Osteoblast (primary cell): ENCODE results near the gene KIAA0408. TPM values are rescaled to one million over a fixed set of nuclear protein-coding genes. Genes with fewer than 3 reads are reported as not detected.

Source experiments
- DNase-seq: peaks from one replicate; pipeline ENCODE4 v3.0.0; 2011; ENCODE audit warnings: low spot score, mixed read lengths; ENCODE audit not compliant: insufficient read length; ENCODE audit errors: missing footprints
- H2AFZ ChIP-seq: 2 replicates; pipeline ENCODE4 v1.6.0; 2011; ENCODE audit warnings: mild to moderate bottlenecking, low read length
- H3K27ac ChIP-seq: 2 replicates; pipeline ENCODE4 v1.5.1; 2011; ENCODE audit warnings: mild to moderate bottlenecking, low read depth, low read length, moderate library complexity
- H3K27me3 ChIP-seq: 2 replicates; pipeline ENCODE4 v1.6.0; 2012; ENCODE audit warnings: mild to moderate bottlenecking, control low read depth, inconsistent platforms, low read length, moderate library complexity; ENCODE audit not compliant: insufficient read depth
- H3K36me3 ChIP-seq: 2 replicates; pipeline ENCODE4 v1.5.1; 2011; ENCODE audit warnings: mild to moderate bottlenecking, low read length, control low read depth, moderate library complexity; ENCODE audit not compliant: insufficient read depth
- H3K4me1 ChIP-seq: 2 replicates; pipeline ENCODE4 v1.5.1; 2011; ENCODE audit warnings: mild to moderate bottlenecking, low read length, control low read depth, moderate library complexity; ENCODE audit not compliant: insufficient read depth
- H3K4me2 ChIP-seq: 2 replicates; pipeline ENCODE4 v1.6.0; 2011; ENCODE audit warnings: mild to moderate bottlenecking, low read length; ENCODE audit not compliant: insufficient read depth
- H3K4me3 ChIP-seq: fragments of 200-600 bp; sonication (generic); 3 replicates; pipeline ENCODE4 v1.5.1; 2012; ENCODE audit warnings: mild to moderate bottlenecking, low read length, inconsistent platforms; ENCODE audit not compliant: insufficient read depth
- H3K79me2 ChIP-seq: 2 replicates; pipeline ENCODE4 v1.6.0; 2012; ENCODE audit warnings: mild to moderate bottlenecking, low read length, control low read depth, inconsistent platforms; ENCODE audit not compliant: insufficient read depth
- H3K9me3 ChIP-seq: 2 replicates; pipeline ENCODE4 v1.5.1; 2011; ENCODE audit warnings: low read depth, low read length, control low read depth
- H4K20me1 ChIP-seq: 2 replicates; pipeline ENCODE4 v1.6.0; 2012; ENCODE audit warnings: mild to moderate bottlenecking, low read length, control low read depth; ENCODE audit not compliant: insufficient read depth
- total RNA-seq: library from RNA; depleted of rRNA; stranded (reverse); fragments of >200 nt; gene quantifications from 2 replicates; pipeline ENCODE4 v1.2.3, GENCODE V29; 2012
- TF ChIP-seq, protein P1 (sequence below): IDR thresholded peaks from 2 replicates; pipeline ENCODE4 v1.5.1; 2011; ENCODE audit warnings: mild to moderate bottlenecking, low read depth, low read length, moderate library complexity; ENCODE audit errors: extremely low read depth

The KIAA0408 gene
- total RNA-seq, 1 donor, result 2.5 TPM

DNA sequence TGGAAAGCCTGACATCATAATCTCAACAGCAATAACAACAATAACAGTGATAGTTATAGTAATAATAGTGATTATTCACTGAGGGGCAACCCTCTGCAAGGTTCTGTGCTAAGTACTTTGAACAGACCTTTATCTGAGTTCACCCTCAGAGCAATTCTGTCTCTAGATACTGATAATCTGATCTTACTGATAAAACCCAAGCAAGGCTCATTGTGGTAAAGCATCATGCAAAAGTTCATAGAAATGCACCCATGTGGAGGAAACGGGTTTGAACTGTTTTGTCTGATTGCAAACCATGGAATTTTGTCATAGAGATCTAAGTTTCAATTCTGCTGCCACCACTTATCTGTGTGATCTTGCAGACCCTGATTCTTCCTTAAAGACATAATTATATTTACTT, 1.3 kb upstream of the KIAA0408 start:
- TF ChIP-seq, protein P1, sequence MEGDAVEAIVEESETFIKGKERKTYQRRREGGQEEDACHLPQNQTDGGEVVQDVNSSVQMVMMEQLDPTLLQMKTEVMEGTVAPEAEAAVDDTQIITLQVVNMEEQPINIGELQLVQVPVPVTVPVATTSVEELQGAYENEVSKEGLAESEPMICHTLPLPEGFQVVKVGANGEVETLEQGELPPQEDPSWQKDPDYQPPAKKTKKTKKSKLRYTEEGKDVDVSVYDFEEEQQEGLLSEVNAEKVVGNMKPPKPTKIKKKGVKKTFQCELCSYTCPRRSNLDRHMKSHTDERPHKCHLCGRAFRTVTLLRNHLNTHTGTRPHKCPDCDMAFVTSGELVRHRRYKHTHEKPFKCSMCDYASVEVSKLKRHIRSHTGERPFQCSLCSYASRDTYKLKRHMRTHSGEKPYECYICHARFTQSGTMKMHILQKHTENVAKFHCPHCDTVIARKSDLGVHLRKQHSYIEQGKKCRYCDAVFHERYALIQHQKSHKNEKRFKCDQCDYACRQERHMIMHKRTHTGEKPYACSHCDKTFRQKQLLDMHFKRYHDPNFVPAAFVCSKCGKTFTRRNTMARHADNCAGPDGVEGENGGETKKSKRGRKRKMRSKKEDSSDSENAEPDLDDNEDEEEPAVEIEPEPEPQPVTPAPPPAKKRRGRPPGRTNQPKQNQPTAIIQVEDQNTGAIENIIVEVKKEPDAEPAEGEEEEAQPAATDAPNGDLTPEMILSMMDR, result no peak
- Histone ChIP-seq H3K4me2 (no peak overlapping the region), H3K27me3 (no peaks in the 10 kb centered on the region), H3K27ac (no peak overlapping the region), H3K9me3 (no peaks in the 10 kb centered on the region), H3K36me3 (no peaks in the 10 kb centered on the region), H2AFZ (no peak overlapping the region), H3K79me2 (no peaks in the 10 kb centered on the region), H3K4me3 (no peak overlapping the region), H4K20me1 (no peaks in the 10 kb centered on the region), H3K4me1 (peaks cover 49% of the 10 kb centered on the region)
- DNase-seq, result no peak

DNA sequence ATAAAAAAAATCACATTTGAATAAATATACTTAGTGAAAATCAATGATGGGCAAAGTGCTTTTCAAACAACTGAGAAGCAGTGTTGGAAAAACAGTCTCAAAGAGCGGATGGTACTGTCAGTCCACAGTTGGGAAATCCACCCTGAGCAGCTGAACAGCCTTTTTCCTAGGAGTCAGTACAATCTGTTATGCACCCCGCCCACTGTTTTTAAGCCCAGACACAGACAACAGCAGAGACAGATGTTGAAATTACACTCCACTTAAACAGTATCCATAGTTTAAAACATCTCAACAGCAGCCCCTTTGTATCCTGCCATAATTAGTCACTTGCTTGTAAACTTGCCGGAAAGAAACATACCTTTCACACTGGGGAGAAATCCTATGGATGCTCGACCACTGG, 372 bp downstream of the KIAA0408 start:
- DNase-seq, result peak; percentile 63

DNA sequence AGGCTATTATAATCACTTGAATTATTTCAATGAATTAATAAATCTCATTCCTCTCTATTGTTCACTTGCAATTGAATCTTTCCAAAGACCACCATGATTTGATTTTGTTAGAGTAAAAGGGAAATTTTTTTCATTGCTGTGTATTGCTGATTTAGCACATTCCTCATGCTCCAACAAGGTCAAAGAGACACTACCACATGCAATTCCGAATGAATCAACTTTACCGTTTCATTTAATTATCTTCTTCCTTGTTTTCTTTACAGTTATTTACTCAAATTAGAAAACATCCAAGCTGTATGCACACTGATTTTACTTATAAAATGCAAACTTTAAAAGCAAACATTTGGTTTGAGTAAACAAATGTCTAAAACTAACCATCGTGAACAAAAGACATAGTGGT, 967 bp downstream of the KIAA0408 start:
- Histone ChIP-seq H3K36me3 (no peaks in the 10 kb centered on the region), H3K9me3 (no peaks in the 10 kb centered on the region), H3K4me3 (no peak overlapping the region), H4K20me1 (no peaks in the 10 kb centered on the region), H2AFZ (no peak overlapping the region), H3K27ac (no peak overlapping the region), H3K4me1 (peaks cover 27% of the 10 kb centered on the region), H3K79me2 (no peaks in the 10 kb centered on the region), H3K4me2 (peak overlapping the region; percentile 69), H3K27me3 (no peaks in the 10 kb centered on the region)
- no peak for DNase-seq
- TF ChIP-seq, protein P1, result no peak

More for the DNA sequence above, 372 bp downstream of the KIAA0408 start:
- Histone ChIP-seq H3K4me2 (peak overlapping the region; percentile 69), H3K4me1 (peaks cover 33% of the 10 kb centered on the region), H3K36me3 (no peaks in the 10 kb centered on the region), H3K27ac (peak overlapping the region; percentile 76), H3K79me2 (no peaks in the 10 kb centered on the region), H3K9me3 (no peaks in the 10 kb centered on the region), H3K4me3 (peak overlapping the region; percentile 57), H4K20me1 (no peaks in the 10 kb centered on the region), H2AFZ (peak overlapping the region; percentile 78), H3K27me3 (no peaks in the 10 kb centered on the region)
- TF ChIP-seq, protein P1, result no peak

DNA sequence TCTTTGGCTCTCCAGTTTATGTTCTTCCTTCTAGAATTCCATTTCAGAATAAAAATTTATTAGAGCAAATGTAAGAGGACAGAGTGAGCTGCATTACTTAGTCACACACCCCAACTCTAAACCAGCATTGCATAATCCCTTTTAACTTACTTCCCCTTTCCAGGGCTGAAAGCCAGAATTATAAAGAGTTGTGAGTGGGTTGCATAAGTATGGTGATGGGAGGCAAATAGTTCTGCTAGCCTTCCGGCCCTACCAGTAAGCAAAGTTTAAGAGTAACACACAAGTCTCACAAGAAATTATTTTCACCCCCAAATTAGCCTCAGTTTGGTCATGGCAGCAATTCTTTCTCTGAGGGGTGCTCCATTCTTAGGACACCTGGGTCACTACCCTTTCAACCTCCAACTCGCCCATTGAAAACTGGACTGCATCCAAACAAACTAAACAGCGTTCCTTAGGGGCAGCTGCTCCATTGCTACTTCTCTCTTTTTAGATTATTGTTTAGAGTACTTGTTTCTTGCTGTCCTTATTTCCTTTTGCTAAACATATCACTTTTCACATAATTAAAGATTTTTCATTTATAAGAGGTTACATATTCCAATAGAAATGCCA, 1.6 kb downstream of the KIAA0408 start:
- no peak for DNase-seq
- no peak overlapping the region for H2AFZ ChIP-seq
- H3K4me3 ChIP-seq, result no peak overlapping the region
- H3K27ac ChIP-seq, result no peak overlapping the region
- H3K27me3 ChIP-seq, result no peaks in the 10 kb centered on the region
- no peaks in the 10 kb centered on the region for H3K36me3 ChIP-seq
- H4K20me1 ChIP-seq, result no peaks in the 10 kb centered on the region
- TF ChIP-seq, protein P1, result no peak
- H3K79me2 ChIP-seq, result no peaks in the 10 kb centered on the region
- peak overlapping the region; percentile 24 for H3K4me2 ChIP-seq
- no peaks in the 10 kb centered on the region for H3K9me3 ChIP-seq
- H3K4me1 ChIP-seq, result peaks cover 24% of the 10 kb centered on the region
